Mesenchymal stem cell (in vitro differentiated cells and primary cell): Measurements from ENCODE around the gene DLGAP1.

Experiments used
- DNase-seq: peaks from one replicate; pipeline ENCODE4 v3.0.0-alpha.2; 2013
- H2AFZ ChIP-seq: one replicate; pipeline ENCODE4 v1.6.1; 2013; ENCODE audit warnings: low read depth, mild to moderate bottlenecking, control low read depth, inconsistent platforms, low read length, moderate library complexity
- H2AK5ac ChIP-seq: 2 replicates; pipeline ENCODE4 v1.6.1; 2013; ENCODE audit warnings: low read length, moderate library complexity, mild to moderate bottlenecking, inconsistent platforms; ENCODE audit not compliant: severe bottlenecking
- H2BK120ac ChIP-seq: one replicate; pipeline ENCODE4 v1.6.1; 2013; ENCODE audit warnings: low read depth, mild to moderate bottlenecking, inconsistent platforms, low read length, moderate library complexity
- H2BK12ac ChIP-seq, 2 experiments: one replicate each; pipeline ENCODE4 v1.6.1; 2013; ENCODE audit warnings: inconsistent platforms in 2 of 2, low read length in 2 of 2, mild to moderate bottlenecking in 2 of 2, moderate library complexity in 2 of 2, control low read depth in 1 of 2
- H2BK15ac ChIP-seq: one replicate; pipeline ENCODE4 v1.6.1; 2013; ENCODE audit warnings: mild to moderate bottlenecking, low read depth, inconsistent platforms; ENCODE audit not compliant: poor library complexity, severe bottlenecking
- H2BK5ac ChIP-seq: 2 replicates; pipeline ENCODE4 v1.6.1; 2013; ENCODE audit warnings: low read depth, mild to moderate bottlenecking, low read length, control low read depth, inconsistent platforms; ENCODE audit not compliant: poor library complexity, severe bottlenecking
- H3K14ac ChIP-seq, 2 experiments: one replicate each; pipeline ENCODE4 v1.6.1; 2013; ENCODE audit warnings: inconsistent platforms in 2 of 2, low read length in 2 of 2, control low read depth in 1 of 2, mild to moderate bottlenecking in 1 of 2, moderate library complexity in 1 of 2
- H3K18ac ChIP-seq, 2 experiments: one replicate each; pipeline ENCODE4 v1.6.1; 2013; ENCODE audit warnings: inconsistent platforms in 2 of 2, low read length in 2 of 2, control low read depth in 1 of 2, low read depth in 1 of 2, mild to moderate bottlenecking in 1 of 2
- H3K23ac ChIP-seq, 2 experiments: one replicate each; pipeline ENCODE4 v1.6.1; 2013; ENCODE audit warnings: inconsistent platforms in 2 of 2, low read length in 2 of 2, mild to moderate bottlenecking in 2 of 2, moderate library complexity in 2 of 2, control low read depth in 1 of 2
- H3K27ac ChIP-seq: 2 replicates; pipeline ENCODE4 v1.5.1; 2013; ENCODE audit warnings: mild to moderate bottlenecking, moderate library complexity, low read length, control low read depth, inconsistent platforms; ENCODE audit not compliant: poor library complexity, severe bottlenecking
- H3K27me3 ChIP-seq, 2 experiments: 2 replicates each; pipeline versions ENCODE4 v1.6.1 to v1.7.0; 2013; ENCODE audit warnings: low read length in 2 of 2, mild to moderate bottlenecking in 2 of 2, moderate library complexity in 2 of 2, control low read depth in 1 of 2, inconsistent platforms in 1 of 2; ENCODE audit not compliant: control insufficient read depth in 1 of 2, insufficient read depth in 1 of 2
- H3K36me3 ChIP-seq, 2 experiments: 2 replicates each; pipeline versions ENCODE4 v1.6.1 to v1.7.0; 2013; ENCODE audit warnings: low read length in 2 of 2, control low read depth in 1 of 2, inconsistent platforms in 1 of 2, low read depth in 1 of 2, mild to moderate bottlenecking in 1 of 2; ENCODE audit not compliant: insufficient read depth in 2 of 2, control insufficient read depth in 1 of 2
- H3K4ac ChIP-seq, 2 experiments: one replicate each; pipeline ENCODE4 v1.6.1; 2013; ENCODE audit warnings: inconsistent platforms in 2 of 2, low read length in 2 of 2, mild to moderate bottlenecking in 2 of 2, moderate library complexity in 2 of 2, control low read depth in 1 of 2, low read depth in 1 of 2
- H3K4me1 ChIP-seq: 2 replicates; pipeline ENCODE4 v1.6.1; 2013; ENCODE audit warnings: low read depth, low read length, control low read depth; ENCODE audit not compliant: control insufficient read depth, insufficient read depth
- H3K4me2 ChIP-seq: 2 replicates; pipeline ENCODE4 v1.6.1; 2013; ENCODE audit warnings: low read length, mild to moderate bottlenecking, inconsistent platforms; ENCODE audit not compliant: poor library complexity, severe bottlenecking
- H3K4me3 ChIP-seq, 2 experiments: 2 replicates each; pipeline versions ENCODE4 v1.5.1 to v1.7.0; 2013; ENCODE audit warnings: low read length in 2 of 2, mild to moderate bottlenecking in 2 of 2, control low read depth in 1 of 2, low read depth in 1 of 2; ENCODE audit not compliant: insufficient read depth in 1 of 2
- H3K79me1 ChIP-seq: replicated peaks from 2 replicates; pipeline ENCODE4 v1.6.1; 2013; ENCODE audit warnings: mild to moderate bottlenecking, control low read depth, low read length, inconsistent platforms; ENCODE audit not compliant: poor library complexity, severe bottlenecking
- H3K9ac ChIP-seq: 2 replicates; pipeline ENCODE4 v1.7.0; 2013; ENCODE audit warnings: mild to moderate bottlenecking, low read length, moderate library complexity
- H3K9me3 ChIP-seq: 2 replicates; pipeline ENCODE4 v1.7.0; 2013; ENCODE audit warnings: mild to moderate bottlenecking, low read length; ENCODE audit not compliant: control insufficient read depth
- H4K8ac ChIP-seq: one replicate; pipeline ENCODE4 v1.6.1; 2013; ENCODE audit warnings: inconsistent platforms, mild to moderate bottlenecking, low read length, moderate library complexity
- H4K91ac ChIP-seq: one replicate; pipeline ENCODE4 v1.6.1; 2013; ENCODE audit warnings: mild to moderate bottlenecking, low read length, inconsistent platforms
- WGBS: methylation state at CpG from one replicate; pipeline ENCODE4 v1.1.7; 2013; ENCODE audit warnings: mixed read lengths; 5-methylcytosine and 5-hydroxymethylcytosine counted together

The DLGAP1 gene

GRCh38 chr18:3873698-3874097 lies 581.4 kb downstream of the DLGAP1 start:
- no peak for DNase-seq
- H2BK15ac ChIP-seq, result no peak overlapping the region
- H2AFZ ChIP-seq, result no peak overlapping the region
- H2BK120ac ChIP-seq, result no peak overlapping the region
- H3K18ac ChIP-seq, result no peak overlapping the region
- peak overlapping the region; percentile 76 for H3K9ac ChIP-seq
- H3K4me3 ChIP-seq, result peak overlapping the region in 1 of 2 experiments; percentile 76
- H2BK5ac ChIP-seq, result no peak overlapping the region
- peaks cover 5% of the 10 kb centered on the region for H3K79me1 ChIP-seq
- peaks cover 4% of the 10 kb centered on the region for H3K4me1 ChIP-seq
- no CpG with 5 or more reads among the region's 1 CpG for WGBS
- no peak overlapping the region for H3K4ac ChIP-seq
- H3K9me3 ChIP-seq, result no peaks in the 10 kb centered on the region
- no peaks in the 10 kb centered on the region for H3K36me3 ChIP-seq
- H3K14ac ChIP-seq, result no peak overlapping the region
- H2AK5ac ChIP-seq, result no peak overlapping the region
- H4K91ac ChIP-seq, result no peak overlapping the region
- peak overlapping the region; percentile 27 for H3K4me2 ChIP-seq
- H2BK12ac ChIP-seq, result no peak overlapping the region
- H4K8ac ChIP-seq, result no peak overlapping the region
- no peak overlapping the region for H3K23ac ChIP-seq
- no peak overlapping the region for H3K27ac ChIP-seq
- H3K27me3 ChIP-seq, result no peaks in the 10 kb centered on the region

- Histone ChIP-seq H3K27ac (peak overlapping the region; percentile 5), H2BK5ac (no peak overlapping the region), H3K4ac (no peak overlapping the region), H2BK120ac (no peak overlapping the region), H2AFZ (no peak overlapping the region), H3K14ac (no peak overlapping the region), H3K9ac (peak overlapping the region; percentile 76), H2AK5ac (no peak overlapping the region), H3K9me3 (no peaks in the 10 kb centered on the region), H3K4me3 (peak overlapping the region in 1 of 2 experiments; percentile 76), H4K91ac (no peak overlapping the region), H2BK15ac (no peak overlapping the region), H4K8ac (no peak overlapping the region), H3K36me3 (no peaks in the 10 kb centered on the region), H3K18ac (no peak overlapping the region), H3K23ac (no peak overlapping the region), H3K4me1 (peaks cover 2% of the 10 kb centered on the region), H3K4me2 (peak overlapping the region; percentile 27), H3K79me1 (peaks cover 5% of the 10 kb centered on the region), H3K27me3 (no peaks in the 10 kb centered on the region), H2BK12ac (no peak overlapping the region)
- no peak for DNase-seq
These were observed 581.9 kb downstream of the DLGAP1 start for GRCh38 chr18:3873211-3873610.

GRCh38 chr18:3872641-3873040 lies 582.5 kb downstream of the DLGAP1 start:
- Histone ChIP-seq H3K27me3 (no peaks in the 10 kb centered on the region), H2AK5ac (no peak overlapping the region), H2BK15ac (no peak overlapping the region), H3K4me2 (no peak overlapping the region), H3K14ac (no peak overlapping the region), H2BK12ac (no peak overlapping the region), H3K79me1 (peaks cover 5% of the 10 kb centered on the region), H3K23ac (no peak overlapping the region), H2BK5ac (no peak overlapping the region), H2AFZ (no peak overlapping the region), H3K9me3 (no peaks in the 10 kb centered on the region), H3K18ac (no peak overlapping the region), H4K8ac (no peak overlapping the region), H3K4me3 (peak overlapping the region in 1 of 2 experiments; percentile 76), H4K91ac (no peak overlapping the region), H3K27ac (peak overlapping the region; percentile 53), H2BK120ac (no peak overlapping the region), H3K4me1 (no peaks in the 10 kb centered on the region), H3K36me3 (no peaks in the 10 kb centered on the region), H3K4ac (no peak overlapping the region), H3K9ac (peak overlapping the region; percentile 76)
- no peak for DNase-seq
- no CpG with 5 or more reads among the region's 2 CpGs for WGBS

GRCh38 chr18:3871687-3872086 lies 583.4 kb downstream of the DLGAP1 start:
- no peak for DNase-seq
- no peak overlapping the region for H4K91ac ChIP-seq
- no peak overlapping the region for H4K8ac ChIP-seq
- H2BK5ac ChIP-seq, result no peak overlapping the region
- no peak overlapping the region for H2BK120ac ChIP-seq
- H3K4me3 ChIP-seq, result no peak overlapping the region
- H3K79me1 ChIP-seq, result peaks cover 7% of the 10 kb centered on the region
- no peak overlapping the region for H3K14ac ChIP-seq
- H3K4ac ChIP-seq, result no peak overlapping the region
- H3K23ac ChIP-seq, result no peak overlapping the region
- no peak overlapping the region for H3K4me2 ChIP-seq
- no peaks in the 10 kb centered on the region for H3K36me3 ChIP-seq
- H2BK15ac ChIP-seq, result no peak overlapping the region
- no peaks in the 10 kb centered on the region for H3K9me3 ChIP-seq
- H3K27me3 ChIP-seq, result no peaks in the 10 kb centered on the region
- peak overlapping the region; percentile 76 for H3K9ac ChIP-seq
- WGBS, result no CpG with 5 or more reads among the region's 2 CpGs
- no peak overlapping the region for H2AK5ac ChIP-seq
- no peak overlapping the region for H3K27ac ChIP-seq
- peaks cover 2% of the 10 kb centered on the region for H3K4me1 ChIP-seq
- H2BK12ac ChIP-seq, result no peak overlapping the region
- H3K18ac ChIP-seq, result no peak overlapping the region
- H2AFZ ChIP-seq, result no peak overlapping the region
